ENCODE data around the gene LRRN2. TPM values are rescaled to one million over a fixed set of nuclear protein-coding genes. Genes with fewer than 3 reads are reported as not detected.

The LRRN2 gene
- total RNA-seq, 1 donor = not detected

DNA sequence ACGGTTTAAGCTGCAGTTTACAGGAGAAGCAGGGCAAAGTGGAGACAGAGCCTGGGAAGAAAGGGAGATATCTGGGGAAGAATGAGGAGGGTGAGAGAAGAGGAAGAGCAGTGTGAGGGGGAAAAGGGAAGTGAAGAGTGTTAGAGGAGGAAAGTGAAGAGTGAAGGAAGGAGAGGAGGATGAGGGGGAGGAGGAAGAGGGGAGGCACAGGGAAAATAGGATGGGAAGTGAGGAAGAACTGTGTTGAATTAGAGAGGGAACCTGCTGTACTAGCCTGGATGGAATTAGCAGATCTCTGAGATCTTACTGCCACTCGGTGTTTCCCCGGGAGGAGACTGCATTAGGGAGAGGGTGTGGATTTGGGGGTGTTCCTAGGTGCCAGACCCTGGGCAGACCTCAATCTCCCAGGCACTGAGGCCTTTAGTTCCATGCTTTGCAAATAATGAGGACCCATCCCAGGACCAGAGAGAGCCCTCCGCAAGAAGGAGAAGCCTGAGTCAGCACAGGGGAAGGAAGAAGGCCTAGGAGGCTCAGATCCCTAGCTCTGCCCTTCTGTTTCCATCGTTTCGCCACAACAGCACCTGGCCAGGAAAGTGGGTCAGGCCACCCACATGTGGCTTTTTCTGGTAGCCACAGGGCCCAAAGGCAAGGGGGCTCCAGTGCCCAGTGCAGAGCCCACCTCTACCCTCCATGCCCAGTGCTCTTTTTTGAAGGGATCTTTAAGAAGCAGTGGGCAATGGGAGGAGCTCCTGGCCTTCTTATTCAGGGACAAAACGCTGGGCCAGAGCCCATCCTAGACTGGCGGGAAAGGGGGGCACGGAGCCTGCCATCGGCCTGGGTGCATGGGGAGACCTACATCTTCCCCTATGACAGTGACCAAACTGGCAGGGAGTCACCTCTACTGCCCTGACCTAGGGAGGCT is 2.0 kb downstream of the LRRN2 start:
- TF ChIP-seq CTCF (IDR thresholded peaks at IDR 0.05; ENCODE audit: insufficient read depth, low read length) = no peak
- no peak for DNase-seq (ENCODE audit: low read depth)
- no peak overlapping the region for H3K4me3 ChIP-seq (ENCODE audit: low read depth, low read length)

GRCh38 chr1:204680461-204680860 is 5.1 kb downstream of the LRRN2 start:
- no peak for DNase-seq (ENCODE audit: low read depth)
- no peak for TF ChIP-seq CTCF (IDR thresholded peaks at IDR 0.05; ENCODE audit: insufficient read depth, low read length)

GRCh38 chr1:204680051-204680450 is 5.5 kb downstream of the LRRN2 start:
- TF ChIP-seq CTCF (IDR thresholded peaks at IDR 0.05; ENCODE audit: insufficient read depth, low read length) = no peak
- H3K4me3 ChIP-seq (ENCODE audit: low read depth, low read length) = no peak overlapping the region
- DNase-seq (ENCODE audit: low read depth) = no peak

More at GRCh38 chr1:204680461-204680860, 5.1 kb downstream of the LRRN2 start:
- H3K4me3 ChIP-seq (ENCODE audit: low read depth, low read length) = no peak overlapping the region

GRCh38 chr1:204678721-204679475 is 6.6 kb downstream of the LRRN2 start:
- no peak overlapping the region for H3K4me3 ChIP-seq (ENCODE audit: low read depth, low read length)
- no peak for TF ChIP-seq CTCF (IDR thresholded peaks at IDR 0.05; ENCODE audit: insufficient read depth, low read length)
- DNase-seq (ENCODE audit: low read depth) = no peak

DNA sequence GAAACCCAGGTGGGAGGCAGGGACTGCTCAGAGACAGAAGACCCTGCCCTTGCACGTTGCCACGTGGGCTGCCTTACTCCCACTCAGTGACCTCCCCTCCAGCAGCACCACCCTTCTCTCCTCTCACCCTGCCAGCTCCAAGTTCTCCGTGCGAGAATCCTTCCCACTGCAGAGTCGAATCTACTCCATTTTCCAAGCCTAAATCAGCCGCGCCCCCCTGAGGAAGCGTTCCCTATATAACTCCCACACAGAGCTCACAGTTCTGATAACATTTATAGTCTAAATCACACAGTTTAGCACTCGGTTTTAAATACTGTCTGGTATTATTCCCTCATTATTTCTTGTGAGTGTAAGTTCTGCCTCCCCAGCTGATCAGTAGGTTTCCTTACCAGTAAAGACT is 7.7 kb downstream of the LRRN2 start:
- no peak overlapping the region for H3K4me3 ChIP-seq (ENCODE audit: low read depth, low read length)
- no peak for DNase-seq (ENCODE audit: low read depth)
- no peak for TF ChIP-seq CTCF (IDR thresholded peaks at IDR 0.05; ENCODE audit: insufficient read depth, low read length)

DNA sequence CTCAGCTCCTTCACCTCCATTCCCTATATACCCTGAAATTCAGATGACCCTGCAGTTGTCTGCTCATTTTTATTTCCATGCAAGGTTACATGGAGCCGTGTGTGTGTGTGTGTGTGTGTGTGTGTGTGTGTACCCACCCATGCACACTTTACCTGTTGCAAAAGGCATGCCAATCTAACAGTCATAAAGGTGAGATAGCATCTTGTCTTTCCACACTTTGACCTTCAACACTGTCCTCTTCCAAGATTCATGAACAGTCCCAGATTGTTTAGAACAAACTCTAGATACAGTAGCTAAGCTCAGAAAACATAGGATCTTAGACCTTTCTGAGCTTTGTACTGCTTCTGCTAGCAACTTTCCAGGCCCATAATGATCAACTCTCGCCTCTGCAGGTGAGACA is 9.5 kb downstream of the LRRN2 start:
- H3K4me3 ChIP-seq (ENCODE audit: low read depth, low read length) = no peak overlapping the region
- TF ChIP-seq CTCF (IDR thresholded peaks at IDR 0.05; ENCODE audit: insufficient read depth, low read length) = no peak
- no peak for DNase-seq (ENCODE audit: low read depth)
